ENCODE results near the gene TRIM40.

Gene TRIM40, protein sequence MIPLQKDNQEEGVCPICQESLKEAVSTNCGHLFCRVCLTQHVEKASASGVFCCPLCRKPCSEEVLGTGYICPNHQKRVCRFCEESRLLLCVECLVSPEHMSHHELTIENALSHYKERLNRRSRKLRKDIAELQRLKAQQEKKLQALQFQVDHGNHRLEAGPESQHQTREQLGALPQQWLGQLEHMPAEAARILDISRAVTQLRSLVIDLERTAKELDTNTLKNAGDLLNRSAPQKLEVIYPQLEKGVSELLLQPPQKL

DNA sequence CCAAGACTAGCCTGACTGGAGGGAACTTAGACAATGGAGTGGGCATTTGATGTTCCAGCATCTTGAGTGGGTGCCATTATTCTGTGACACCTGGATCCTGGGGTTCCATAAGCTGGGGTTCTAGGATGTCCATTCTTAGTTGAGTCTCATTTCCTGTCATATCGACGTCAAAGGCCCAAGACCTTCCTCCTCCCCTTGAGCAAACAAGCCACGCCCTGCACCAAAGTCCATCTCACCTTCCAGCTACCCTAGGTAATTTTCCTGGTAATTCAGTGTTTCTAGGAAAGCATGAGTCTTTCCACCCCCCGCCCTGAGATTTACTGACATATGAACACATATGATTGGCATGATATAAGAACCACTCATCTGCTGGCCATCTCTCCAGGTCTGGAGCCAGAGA, at the start of gene TRIM40:
TSS of gene TRIM40 (plus strand) at position 384 of the 400 bp plus-strand sequence. CDS start 897 bp downstream, outside the sequence.
- no peak for DNase-seq

DNA sequence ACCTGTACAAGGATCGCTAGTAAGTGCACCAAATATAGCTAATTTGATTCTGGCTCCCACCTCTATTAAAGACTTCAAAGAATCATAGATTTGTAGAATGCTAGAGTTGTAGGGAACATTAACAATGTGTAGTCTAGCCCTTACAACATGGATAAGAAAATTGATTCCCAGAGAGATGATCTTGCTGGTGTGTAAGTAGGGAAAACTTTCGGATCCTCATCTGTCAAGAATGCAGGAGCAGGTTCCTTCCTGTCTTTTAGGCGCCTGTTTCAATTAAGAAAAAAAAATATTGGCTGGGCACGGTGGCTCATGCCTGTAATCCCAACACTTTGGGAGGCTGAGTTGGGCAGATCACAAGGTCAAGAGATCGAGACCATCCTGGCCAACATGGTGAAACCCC, 48.1 kb upstream of the TRIM40 start:
- no peak for DNase-seq

DNA sequence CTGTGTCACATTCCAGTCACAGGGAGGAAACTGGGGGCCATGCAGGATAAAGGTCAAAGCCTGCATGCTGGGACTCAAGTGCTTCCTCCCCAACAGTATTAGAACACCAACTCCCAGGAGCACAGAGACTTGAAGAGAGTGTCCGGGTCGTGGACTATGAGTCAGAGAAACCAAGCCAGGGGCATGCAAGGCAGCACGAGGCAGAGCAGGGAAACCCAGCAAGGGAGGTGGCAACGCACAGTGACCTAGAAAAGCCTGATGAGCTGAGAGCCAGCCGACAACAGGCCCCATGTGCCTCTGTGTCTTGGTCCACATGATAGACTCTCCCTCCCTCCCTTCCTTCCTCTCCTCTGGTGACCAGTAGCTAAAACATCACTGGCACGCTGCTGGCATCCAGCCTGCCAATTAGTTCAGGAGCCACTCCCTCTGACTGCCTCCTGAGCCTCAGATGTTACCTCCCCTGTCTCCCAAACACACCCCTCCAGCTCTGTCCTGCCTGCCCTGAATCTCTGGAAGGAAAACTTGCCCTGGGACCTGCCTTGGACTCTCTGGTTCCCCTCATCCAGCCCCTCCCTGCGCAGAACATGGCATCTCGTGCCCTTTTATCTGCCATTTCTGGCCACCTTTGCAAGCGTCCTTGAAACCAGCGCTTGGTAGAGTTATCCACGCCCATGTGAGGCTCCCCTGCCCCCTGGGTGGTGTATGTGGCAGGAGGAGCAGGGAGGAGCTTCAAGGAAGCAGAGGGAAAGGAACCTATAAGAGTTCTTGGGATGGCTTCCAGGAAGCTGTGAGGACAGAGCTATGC, 44.2 kb upstream of the TRIM40 start:
- no peak for DNase-seq

DNA sequence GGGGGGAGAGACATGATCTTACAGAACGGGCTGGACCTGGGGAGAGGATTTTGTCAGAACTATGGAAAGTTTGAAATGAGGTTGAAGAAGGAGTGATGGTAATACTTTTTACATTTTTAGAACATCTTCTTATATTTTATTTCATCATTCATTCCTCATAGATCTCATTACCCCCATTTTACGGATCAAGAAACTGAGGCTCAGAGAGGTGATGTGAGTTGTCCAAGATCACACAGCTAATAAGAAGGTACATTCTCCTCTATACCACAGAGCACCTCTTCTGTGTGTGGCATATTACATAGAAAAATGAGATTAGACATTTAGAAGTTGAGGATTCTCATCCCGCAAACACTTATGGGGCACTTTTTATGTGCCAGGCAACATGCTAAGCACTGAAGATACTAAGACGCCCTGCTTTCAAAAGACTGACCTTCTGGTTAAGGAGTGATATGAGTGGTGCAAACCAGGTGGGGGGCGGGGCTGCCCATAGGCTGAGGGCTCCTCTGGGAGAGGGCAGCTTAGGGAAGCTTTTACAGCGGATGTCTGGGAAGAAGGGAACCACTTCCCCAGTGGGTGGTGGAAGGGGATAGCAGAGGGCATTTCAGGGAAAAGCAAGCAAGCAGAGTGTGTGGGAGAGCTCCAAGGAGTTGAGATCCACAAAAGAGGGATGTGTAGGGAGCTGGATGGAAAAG, 42.9 kb upstream of the TRIM40 start:
- DNase-seq: no peak

DNA sequence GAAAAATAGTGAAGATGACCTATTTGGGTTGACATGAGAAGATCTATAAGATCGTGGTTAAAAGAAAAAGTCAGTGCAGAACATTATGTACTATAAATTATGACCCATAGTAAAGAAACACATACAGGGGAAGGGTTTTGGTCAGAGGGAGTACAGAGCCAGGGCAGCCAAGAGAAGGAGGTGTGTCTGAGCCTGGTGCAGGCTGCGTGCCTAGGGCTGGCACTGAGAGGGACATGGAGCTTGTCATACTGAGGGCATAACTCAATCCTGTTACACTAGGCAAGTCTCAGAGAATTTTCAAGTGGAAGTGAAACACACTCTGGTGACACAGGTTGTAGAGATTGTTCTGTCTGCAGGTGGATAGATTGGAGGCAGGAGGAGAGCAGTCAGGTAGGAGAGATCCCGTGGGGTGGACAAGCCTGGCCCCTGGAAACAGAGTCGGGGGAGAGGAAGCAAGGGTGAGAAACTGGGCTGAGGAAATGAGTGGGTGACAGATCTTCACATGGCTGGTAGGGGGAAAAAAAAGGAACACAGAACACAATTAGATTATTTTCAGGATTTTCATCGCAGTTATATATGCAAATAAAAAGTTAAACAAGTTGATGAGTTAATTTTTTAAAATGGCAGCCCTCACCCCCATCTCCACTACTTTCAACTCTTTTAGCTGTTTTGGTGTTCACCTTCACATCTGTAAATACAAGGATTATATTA, 41.8 kb upstream of the TRIM40 start:
- no peak for DNase-seq

DNA sequence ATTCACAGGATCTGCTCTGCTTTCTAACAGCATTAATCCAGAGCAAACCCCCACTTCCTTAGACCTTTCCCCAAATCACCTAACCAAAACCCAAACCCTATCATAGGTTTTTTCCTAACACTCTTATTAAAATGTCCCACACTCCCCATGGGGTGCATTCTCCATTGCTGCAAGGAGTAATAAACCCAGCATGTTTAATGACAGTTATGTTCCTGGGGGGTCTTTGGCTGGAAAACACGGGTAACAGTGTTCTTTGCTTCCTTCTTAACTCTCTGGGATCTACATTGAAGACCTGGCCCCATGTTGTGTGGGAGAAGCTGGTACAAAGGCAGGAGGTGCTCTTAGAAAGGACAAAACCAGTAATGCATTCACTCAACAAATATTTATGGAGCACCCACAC, 39.1 kb upstream of the TRIM40 start:
- DNase-seq: no peak

DNA sequence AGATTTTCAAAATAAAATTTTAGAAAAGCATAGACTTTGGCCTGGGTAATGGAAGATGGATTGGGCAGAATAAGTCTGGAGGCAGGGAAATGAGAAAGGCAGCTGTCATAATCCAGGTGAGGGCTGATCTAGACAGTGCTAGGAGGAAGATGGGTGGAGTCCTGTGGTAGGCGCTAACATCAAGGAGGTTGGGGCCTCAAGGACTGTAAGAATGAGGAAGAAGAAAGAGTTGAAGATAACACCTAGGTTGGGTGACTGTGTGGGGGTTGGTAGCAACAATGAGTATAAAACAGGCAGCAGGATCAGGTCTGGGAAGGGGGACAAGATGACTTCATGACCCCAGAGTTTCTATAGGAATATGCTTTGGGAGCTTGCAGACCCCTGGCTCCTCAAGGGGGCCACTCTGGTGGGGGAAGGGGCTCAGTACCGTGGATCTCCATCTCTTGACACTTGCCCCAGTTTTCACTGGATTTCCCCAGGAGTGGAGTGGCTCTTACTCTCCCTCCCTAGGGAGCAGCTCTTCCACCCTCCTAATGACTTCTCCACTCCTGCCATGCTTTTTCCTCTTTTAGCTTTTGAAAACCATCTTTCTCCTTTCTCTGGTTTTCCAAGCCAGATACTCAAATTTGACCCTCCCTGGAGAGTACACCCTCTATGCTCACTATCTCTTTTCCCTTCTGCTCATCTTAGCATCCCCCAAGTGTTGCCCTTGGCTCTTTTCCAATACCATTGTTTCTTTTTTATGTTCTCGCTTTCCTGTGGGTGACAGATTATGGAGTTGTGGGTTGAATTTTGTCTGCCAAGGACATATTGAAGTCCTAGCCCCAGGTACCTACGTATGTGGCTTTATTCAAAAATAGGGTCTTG, 37.8 kb upstream of the TRIM40 start:
- DNase-seq: no peak

DNA sequence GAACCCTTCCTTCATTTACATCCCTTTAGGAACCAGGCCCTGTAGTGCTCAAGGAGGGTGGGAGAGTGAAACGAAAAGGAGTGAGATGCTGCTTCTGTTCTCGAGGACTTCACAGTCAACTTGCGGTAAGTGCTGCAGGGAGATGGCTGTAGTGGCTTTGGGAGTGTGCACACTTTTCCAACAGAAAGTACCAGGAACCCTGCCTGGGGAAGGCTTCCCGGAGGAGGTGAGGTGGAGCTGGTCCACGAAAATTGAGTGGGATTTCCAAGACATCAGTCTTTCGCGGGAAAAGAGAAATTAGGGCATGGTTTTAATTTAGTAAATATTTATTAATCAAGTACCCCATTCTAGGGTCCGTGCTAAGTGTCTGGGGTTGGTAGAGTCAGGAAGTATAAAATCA, 35.8 kb upstream of the TRIM40 start:
- no peak for DNase-seq

DNA sequence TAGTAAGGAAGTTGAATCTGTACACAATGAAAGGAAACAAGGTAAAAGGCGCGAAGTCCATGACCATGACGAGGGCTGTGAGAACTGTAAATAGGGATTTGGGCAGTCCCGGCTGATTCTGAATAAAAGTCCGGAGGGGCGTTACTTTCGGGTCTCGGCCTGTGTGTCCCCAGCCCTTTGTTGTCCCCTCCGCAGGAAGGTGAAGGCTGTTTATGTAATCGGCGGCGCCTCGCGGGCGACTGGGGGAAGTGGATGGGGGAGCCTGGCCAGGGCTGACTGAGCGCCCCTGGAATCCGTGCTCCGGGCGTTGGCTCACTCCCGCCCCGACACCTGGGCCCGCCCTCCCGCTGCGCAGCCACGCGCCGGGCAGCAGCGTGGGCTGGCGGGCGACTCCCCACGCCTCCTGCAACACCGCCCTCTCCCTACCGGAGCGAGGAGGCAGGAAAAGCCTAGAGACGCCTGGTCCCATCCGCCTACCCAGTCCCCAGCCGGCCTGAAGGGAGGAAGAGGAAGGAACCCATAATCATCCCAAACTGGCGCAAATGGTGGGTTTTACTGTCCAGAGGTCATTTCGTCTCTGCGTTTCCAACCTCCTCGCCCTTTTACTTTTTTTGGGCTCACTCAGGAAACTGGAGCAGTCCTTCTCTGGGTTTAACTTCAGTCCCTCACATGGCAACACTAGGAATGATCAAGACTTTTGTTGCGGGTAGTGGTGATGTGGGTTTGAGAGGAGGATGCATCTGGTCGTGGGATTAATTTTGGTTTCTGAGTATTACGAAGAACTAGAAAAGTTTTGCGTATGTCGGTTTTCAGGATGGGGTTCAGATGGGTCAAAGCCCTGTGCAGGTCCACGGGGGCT, 35.1 kb upstream of the TRIM40 start:
- DNase-seq: no peak

DNA sequence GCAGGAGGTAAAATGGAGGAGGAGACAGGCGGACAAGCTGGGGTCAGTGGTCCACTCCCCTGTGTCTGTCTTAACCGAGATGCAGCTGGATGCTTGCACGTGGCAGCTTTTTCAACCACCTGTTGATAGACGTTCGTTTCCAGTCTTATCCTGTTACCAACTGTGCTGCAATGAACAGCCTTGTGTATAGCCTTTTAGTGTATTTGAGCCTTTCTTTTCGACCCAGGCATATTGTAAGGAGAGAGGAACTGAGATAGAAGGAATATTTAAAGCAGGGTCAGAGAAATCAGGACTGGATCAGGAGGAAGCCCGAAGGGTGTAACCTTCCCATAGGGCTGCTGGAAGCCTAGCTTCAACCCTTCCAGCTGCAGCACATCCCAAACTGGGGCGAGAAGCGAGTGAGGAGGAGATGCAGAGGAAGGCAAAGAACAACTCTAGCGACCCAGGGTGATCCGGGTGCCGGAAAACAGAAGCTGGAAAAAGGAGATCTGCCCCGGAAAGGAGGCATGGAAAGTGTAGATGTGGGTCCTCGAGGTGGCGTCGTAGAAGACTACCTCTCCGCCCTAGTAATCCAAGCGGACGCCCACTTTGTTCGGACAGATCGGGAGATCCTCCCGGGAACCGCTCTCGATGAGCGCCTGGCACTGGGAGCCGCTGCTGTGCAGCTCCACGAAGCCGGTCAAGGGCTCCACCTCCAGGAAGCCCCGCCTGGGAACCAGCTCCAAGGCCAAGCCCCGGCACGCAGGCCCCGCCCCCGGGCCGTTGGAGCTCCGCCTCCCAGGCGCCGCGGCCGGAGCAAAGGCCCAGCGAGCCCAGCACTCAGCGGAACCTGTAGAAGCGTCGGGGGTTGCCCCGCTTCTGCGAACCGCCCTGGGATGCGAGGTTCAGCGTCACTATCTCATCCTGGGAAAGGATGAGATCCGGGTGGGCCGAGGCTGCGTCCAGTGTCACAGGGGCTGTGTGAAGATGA, 34.2 kb upstream of the TRIM40 start:
- peak; percentile 48 to 51 for DNase-seq

DNA sequence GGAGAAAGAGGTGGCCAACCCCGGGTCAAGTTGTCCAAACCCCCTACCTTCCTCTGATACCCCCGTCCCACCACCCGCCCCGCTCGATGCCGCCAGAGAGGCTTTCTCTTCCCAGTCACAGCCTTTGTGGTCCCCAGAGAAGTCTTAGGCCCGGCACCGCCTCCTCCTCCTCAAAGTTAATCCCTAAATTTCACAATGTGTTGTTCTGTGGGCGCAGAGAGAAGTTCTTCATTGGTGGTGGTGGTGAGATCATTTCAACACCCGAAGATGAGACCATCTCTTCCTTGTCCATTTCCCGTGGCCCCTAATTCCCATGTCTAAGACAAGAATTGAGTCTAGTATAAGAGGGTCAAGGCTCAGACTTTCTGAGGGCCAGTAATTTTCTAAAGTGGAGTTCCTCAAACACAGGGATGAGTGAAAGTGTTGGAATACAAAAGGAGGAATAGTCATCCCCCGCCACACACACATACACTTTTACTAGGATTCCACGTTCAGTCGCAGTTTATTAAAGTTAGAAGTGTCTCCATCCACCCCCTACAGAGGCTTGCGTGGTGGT, 33.4 kb upstream of the TRIM40 start:
- no peak for DNase-seq

DNA sequence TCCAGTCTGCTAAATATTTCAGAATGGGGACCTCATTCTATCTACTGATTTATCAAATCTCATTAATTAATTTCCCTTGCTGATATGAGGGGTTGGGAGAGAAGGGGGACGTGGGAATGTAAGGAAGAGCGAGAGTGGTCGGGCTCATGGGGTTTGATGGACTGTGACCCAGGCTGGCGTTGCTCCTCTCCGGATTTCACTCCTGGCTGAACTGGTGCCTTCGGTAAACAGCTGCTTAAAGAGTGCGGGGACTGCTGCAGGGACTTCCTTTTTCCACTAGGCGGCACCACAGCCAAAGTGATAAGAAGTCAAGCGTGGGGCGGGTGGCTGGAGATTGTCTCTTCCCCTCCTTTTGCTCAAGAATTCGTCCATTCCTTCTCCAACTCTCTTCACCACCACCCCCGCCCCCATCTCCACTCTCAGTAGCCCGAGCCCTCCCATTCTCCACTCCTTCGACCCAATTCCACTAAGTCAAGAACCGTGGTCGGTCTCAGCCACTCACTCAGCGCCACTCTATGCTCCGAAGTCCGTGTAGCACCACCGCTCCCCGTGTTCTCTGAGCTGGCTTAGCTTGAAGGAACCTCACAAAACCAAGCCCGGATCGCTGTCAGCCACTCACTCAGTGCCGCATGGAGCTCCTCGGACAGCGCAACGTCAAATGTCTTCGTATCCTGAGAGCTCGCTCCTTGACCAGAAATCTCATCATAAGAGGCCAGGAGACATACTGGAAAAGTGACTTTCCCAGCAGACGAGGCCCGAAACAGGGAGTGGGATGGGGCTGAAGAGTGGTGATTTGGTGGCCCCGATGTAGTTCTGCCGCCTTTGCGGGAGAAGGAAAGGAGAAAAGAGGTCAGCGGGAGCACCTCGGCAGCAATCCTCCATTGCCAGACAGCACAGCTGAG, 32.7 kb upstream of the TRIM40 start:
- DNase-seq: peak; percentile 90 to 93

DNA sequence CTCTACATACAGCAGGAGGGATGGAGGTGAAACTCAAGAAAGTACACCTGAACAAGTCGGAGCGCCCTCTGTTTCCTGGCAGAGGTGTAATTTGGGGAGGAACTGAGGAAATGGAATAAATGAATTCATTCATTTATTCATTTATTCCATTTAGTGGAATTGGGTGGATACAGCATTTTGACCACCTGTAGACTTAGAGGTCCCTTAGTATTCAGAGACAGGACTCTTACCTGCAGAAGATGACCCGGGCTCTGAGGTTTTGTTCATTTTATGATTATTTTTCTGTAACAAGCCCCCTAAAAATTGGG, 32.1 kb upstream of the TRIM40 start:
- no peak for DNase-seq

DNA sequence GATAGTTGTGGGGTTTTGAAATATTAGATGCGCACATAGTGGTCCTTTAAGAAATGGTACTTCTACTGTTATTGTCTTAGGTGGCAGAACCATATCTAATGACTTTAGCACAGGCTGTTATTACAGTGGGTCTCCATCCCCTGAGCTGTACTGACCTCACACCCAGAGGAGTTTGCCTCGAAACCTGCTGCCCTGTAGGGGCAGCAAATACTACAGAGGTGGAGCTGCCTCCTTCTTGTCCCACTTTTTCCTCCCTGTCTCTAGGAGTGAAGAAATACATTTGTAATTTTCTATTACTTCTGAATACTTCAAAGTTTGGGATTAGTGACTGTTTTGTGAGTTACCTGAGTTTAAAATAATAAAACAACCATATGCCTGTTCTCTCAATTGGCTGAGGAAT, 31.3 kb upstream of the TRIM40 start:
- DNase-seq: no peak

DNA sequence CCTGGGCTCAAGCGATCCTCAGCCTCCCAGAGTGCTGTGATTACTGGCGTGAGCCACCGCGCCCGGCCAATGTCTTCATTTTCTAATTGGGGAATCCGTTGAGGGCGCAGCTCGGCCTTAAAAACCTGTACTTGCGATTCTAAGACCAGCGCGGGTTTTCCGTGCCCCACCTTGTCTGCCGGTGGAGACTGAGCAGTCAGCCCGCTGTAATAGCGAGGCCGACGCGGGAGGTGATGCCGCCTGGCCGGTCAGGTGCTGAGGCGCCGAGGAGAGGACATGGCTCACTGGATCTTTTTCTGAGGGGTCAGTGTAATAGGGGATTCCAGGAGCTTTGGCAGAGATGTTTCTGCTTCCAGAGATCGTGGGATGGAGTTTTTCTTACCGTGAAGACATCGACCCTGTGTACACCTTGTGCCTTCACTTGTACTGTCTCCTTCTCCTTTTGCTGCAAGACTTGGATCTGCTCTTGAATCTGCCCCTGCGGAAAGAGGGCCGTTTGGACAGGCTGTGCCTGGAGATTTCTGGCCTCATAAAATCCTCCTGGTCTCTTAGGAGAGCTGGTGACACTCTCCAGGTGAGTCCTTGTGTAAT, 24.6 kb upstream of the TRIM40 start:
- no peak for DNase-seq

DNA sequence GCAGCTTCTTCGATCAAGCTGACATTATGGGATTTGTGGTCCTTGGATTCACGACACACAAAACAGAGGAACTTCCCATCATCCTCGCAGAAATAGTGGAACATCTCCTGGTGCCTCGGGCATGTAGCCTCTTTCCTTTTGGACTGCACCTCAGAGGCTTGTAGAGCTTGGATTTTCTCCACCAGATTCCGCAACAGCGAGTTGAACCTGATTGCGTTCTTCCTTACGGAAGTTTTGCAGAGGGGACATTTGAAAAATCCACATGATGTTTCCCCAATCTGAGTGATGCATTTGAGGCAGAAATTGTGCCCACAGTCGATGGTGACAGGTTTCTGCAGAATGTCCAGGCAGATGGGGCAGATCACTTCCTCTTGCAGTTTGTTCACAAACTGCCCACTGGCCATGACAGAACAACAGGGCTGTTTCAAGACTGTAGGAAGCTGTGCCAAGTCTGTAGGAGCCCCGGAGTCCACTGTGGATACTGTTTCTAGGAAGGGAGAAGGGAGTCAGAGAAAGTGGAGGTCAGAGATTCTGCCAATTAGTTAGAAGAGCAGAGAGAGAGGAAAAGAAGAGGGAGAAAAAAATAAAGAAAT, 23.4 kb upstream of the TRIM40 start:
- DNase-seq: no peak

DNA sequence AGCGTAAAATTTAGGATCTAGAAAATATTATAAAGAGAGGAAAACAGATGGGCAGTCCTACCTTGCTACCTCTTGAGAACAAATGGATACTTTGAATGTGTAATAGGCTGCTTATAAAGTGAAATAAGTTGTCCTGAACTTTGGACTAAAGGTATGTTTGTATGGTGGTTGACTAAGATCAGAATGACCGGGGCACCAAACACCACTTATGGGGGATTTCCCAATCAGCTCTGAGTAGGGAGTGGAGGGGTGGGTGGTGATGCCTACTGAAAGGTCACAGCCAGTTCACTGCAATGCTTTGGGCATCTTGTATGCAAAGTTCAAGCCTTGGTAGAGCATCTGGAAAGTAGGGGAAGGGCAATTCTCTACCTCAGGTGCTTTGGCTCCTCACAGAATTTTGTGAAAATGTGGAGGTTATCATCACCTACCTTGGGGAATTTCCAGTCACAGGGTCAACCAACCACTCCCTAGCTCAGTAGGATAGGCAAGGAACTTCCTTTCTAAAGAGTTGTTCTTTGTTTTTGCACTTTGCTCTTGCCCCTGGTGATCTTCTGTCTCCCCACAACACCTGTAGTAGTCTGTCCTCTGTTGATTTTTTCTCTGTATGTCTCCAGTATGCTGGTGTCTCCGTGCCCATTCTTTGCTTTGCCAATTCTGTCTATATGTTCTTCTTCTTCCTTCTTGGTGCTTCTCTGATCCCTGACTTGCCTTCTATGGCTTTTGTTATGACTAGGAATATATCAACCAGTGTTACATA, 22.8 kb upstream of the TRIM40 start, which contains the start of gene TRIM31:
TSS of gene TRIM31 (minus strand) at position 88 of the 757 bp plus-strand sequence. CDS start 285 bp downstream, outside the sequence.
- DNase-seq: no peak

Data from Kasumi-1 (cell line).